WERI-Rb-1 (cell line): ENCODE results near the gene MYOM1.
A peak's percentile ranks its signal among the peaks of the same experiment; 100 is the strongest.
"Not testable (repeated sequence)": the region's sequence is repeated elsewhere in the genome, so short reads cannot be mapped to it uniquely, and the experiment has no call there.

Experiments used
- DNase-seq: peaks from one replicate; pipeline ENCODE4 v3.0.0-alpha.2; 2020
- H3K27ac ChIP-seq: fragments of 250-450 bp; sonication (Bioruptor Pico); 2 replicates; pipeline ENCODE4 v1.5.1; 2020; ENCODE audit warnings: mild to moderate bottlenecking, moderate library complexity
- H3K27me3 ChIP-seq: fragments of 250-450 bp; sonication (Bioruptor Pico); 2 replicates; pipeline ENCODE4 v1.5.1; 2021; ENCODE audit warnings: mild to moderate bottlenecking, low read depth, moderate library complexity; ENCODE audit not compliant: insufficient read depth, severe bottlenecking
- H3K36me3 ChIP-seq: fragments of 250-450 bp; sonication (Bioruptor Pico); 2 replicates; pipeline ENCODE4 v1.5.1; 2020; ENCODE audit warnings: mild to moderate bottlenecking, moderate library complexity
- H3K4me3 ChIP-seq: 2 replicates; pipeline ENCODE4 v1.5.1; 2011; ENCODE audit warnings: low read depth, mild to moderate bottlenecking, control low read depth, low read length
- H3K9me3 ChIP-seq: fragments of 250-450 bp; sonication (Bioruptor Pico); 2 replicates; pipeline ENCODE4 v1.5.1; 2021; ENCODE audit warnings: mild to moderate bottlenecking, moderate library complexity; ENCODE audit not compliant: severe bottlenecking
- CTCF ChIP-seq: IDR thresholded peaks from 2 replicates; pipeline ENCODE4 v1.5.1; 2011; ENCODE audit warnings: low read depth, mild to moderate bottlenecking, control low read depth, inconsistent platforms, low read length

Gene MYOM1

DNA sequence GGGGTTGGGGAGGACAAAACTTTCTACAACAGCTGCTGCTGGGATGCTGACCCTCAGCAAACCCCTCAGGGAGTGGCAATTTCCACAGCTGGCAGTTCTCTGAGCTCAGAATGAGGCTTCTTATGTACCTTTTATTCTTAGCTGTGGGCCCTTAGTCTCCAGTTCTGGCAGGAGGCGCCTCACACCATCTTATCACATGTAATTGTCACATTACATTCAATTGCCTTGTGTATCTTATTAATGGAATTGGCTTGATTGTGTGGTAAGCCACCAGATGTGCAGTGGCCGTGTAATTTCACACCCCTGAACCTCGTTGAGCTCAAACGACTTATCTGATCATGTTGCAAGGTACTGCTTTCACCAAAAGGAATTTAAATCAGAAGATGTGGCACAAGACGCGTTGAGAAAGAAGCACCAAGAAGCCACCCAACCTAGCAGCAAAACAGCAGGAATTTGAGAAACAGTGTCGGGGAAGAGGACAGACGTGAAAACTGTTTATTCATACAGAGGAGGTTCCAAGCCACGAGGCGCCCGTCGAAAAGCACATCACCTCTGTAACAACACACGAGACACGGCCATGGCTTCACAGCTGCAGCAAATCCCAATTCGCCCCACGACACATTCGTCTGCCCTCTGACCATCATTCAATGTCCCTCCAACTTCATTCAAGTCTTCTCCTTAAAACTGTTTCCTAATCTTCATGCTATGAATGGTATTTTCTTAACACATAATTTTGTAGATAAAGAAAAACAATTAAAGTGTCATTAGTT, 153.2 kb downstream of the MYOM1 start:
- H3K27me3 ChIP-seq: no peaks in the 10 kb centered on the region
- no peaks in the 10 kb centered on the region for H3K9me3 ChIP-seq
- no peak for DNase-seq
- no peak for TF ChIP-seq CTCF
- no peaks in the 10 kb centered on the region for H3K36me3 ChIP-seq
- H3K4me3 ChIP-seq: no peak overlapping the region
- H3K27ac ChIP-seq: no peak overlapping the region

GRCh38 chr18:3063766-3064165, 156.0 kb downstream of the MYOM1 start:
- not testable (repeated sequence) for H3K27ac ChIP-seq, DNase-seq, H3K36me3 ChIP-seq, H3K4me3 ChIP-seq, H3K27me3 ChIP-seq, H3K9me3 ChIP-seq

DNA sequence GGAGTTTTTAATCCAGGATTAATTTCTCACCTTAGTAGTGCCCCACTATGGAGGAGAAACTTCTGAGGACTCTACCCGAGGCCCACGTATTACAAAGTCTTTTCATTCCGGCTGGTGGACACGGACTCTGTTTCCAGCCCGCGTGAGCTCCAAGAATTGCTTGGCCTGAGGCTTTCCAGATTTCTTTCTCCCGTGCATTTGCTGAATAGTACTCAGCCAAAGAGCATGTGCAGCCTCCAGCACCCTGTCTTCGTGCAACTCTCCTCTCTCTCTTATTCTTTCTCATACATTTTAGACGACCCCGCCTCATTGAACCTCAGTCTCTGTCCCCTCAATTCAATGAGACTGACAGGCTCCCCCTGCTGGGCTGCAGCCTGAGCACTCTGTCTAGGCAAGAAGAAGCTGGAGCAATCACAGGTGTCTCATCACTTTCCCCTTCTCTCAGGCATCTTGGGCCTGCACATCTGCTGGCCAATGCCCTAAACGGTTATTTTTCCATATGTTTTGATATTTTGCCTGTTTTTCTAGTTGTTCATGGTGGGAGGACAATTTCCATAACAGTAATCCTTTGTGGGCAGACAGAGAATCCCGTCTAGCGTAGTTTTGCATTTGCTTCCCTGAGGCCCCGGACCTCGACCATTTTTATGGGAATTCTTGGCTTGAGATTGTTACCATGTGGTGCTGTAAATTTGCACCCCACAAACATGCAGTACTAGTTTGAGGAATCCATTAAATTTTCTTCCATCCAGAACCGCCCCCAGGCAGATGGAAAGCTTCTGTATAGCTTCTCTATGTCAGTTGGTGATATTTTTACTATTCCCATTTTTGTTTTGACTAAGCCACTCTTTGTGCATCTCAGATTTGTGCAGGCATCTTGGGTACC, 156.7 kb downstream of the MYOM1 start:
- DNase-seq: peak; percentile 87
- Histone ChIP-seq H3K27ac (no peak overlapping the region), H3K36me3 (no peaks in the 10 kb centered on the region)

GRCh38 chr18:3061581-3062312, 158.0 kb downstream of the MYOM1 start:
- TF ChIP-seq CTCF: no peak
- Histone ChIP-seq H3K9me3 (no peaks in the 10 kb centered on the region), H3K27me3 (no peaks in the 10 kb centered on the region), H3K36me3 (no peaks in the 10 kb centered on the region), H3K4me3 (no peak overlapping the region), H3K27ac (no peak overlapping the region)
- DNase-seq: no peak

More for the DNA sequence above, 156.7 kb downstream of the MYOM1 start:
- Histone ChIP-seq H3K4me3 (peak overlapping the region; percentile 40), H3K9me3 (no peaks in the 10 kb centered on the region), H3K27me3 (no peaks in the 10 kb centered on the region)
- peak; percentile 87 for TF ChIP-seq CTCF

GRCh38 chr18:3060667-3061580, 158.8 kb downstream of the MYOM1 start:
- TF ChIP-seq CTCF: no peak
- no peak overlapping the region for H3K27ac ChIP-seq

More at GRCh38 chr18:3060667-3061580, 158.8 kb downstream of the MYOM1 start:
- Histone ChIP-seq H3K27me3 (no peaks in the 10 kb centered on the region), H3K36me3 (no peaks in the 10 kb centered on the region), H3K4me3 (no peak overlapping the region), H3K9me3 (no peaks in the 10 kb centered on the region)
- no peak for DNase-seq
